GM21576 (cell line): ENCODE results near the gene ZBTB2.

Experiments
- ATAC-seq: cut with Tn5 transposase; IDR thresholded peaks from one replicate; pipeline ENCODE4 v1.9.1; 2021; ENCODE audit warnings: mild to moderate bottlenecking, moderate library complexity; ENCODE audit not compliant: unreplicated experiment

The ZBTB2 gene

GRCh38 chr6:151391471-151392413 lies at the start of gene ZBTB2:
Gene ZBTB2, minus strand, starts transcription at chr6:151391559. Its CDS starts 17,922 bp downstream, at chr6:151373637.
- peak; percentile 16 for ATAC-seq

GRCh38 chr6:151440930-151441329 lies 49.6 kb upstream of the ZBTB2 start:
- ATAC-seq: peak; percentile 45

GRCh38 chr6:151440498-151440897 lies 49.1 kb upstream of the ZBTB2 start:
- peak; percentile 62 for ATAC-seq

- ATAC-seq: no peak
Measured at GRCh38 chr6:151437401-151437800, 46.0 kb upstream of the ZBTB2 start.

GRCh38 chr6:151436802-151437201 lies 45.4 kb upstream of the ZBTB2 start:
- no peak for ATAC-seq

GRCh38 chr6:151436300-151436699 lies 44.9 kb upstream of the ZBTB2 start:
- no peak for ATAC-seq

GRCh38 chr6:151434369-151434768 lies 43.0 kb upstream of the ZBTB2 start:
- no peak for ATAC-seq

- ATAC-seq: no peak
Measured at GRCh38 chr6:151432651-151433050, 41.3 kb upstream of the ZBTB2 start.

- ATAC-seq: no peak
Measured at GRCh38 chr6:151431337-151431736, 40.0 kb upstream of the ZBTB2 start.

- no peak for ATAC-seq
Measured at GRCh38 chr6:151430886-151431285, 39.5 kb upstream of the ZBTB2 start.

- ATAC-seq: no peak
Measured at GRCh38 chr6:151428093-151428735, 36.9 kb upstream of the ZBTB2 start.

- ATAC-seq: no peak
Measured at GRCh38 chr6:151425561-151425960, 34.2 kb upstream of the ZBTB2 start.

- ATAC-seq: no peak
Measured at GRCh38 chr6:151422981-151423380, 31.6 kb upstream of the ZBTB2 start.

GRCh38 chr6:151417477-151417876 lies 26.1 kb upstream of the ZBTB2 start:
- no peak for ATAC-seq

- ATAC-seq: no peak
Measured at GRCh38 chr6:151414641-151415260, 23.4 kb upstream of the ZBTB2 start.

- no peak for ATAC-seq
Measured at GRCh38 chr6:151413372-151414145, 22.2 kb upstream of the ZBTB2 start.

- no peak for ATAC-seq
Measured at GRCh38 chr6:151412909-151413308, 21.6 kb upstream of the ZBTB2 start.

GRCh38 chr6:151409679-151410078 lies 18.3 kb upstream of the ZBTB2 start:
- no peak for ATAC-seq

- no peak for ATAC-seq
Measured at GRCh38 chr6:151409260-151409659, 17.9 kb upstream of the ZBTB2 start.

GRCh38 chr6:151408858-151409257 lies 17.5 kb upstream of the ZBTB2 start:
- ATAC-seq: no peak

- ATAC-seq: no peak
Measured at GRCh38 chr6:151403919-151404308, 12.6 kb upstream of the ZBTB2 start.
